Large intestine (tissue), 3 donors: ENCODE results near the gene ATG9A. TPM values are rescaled to one million over a fixed set of nuclear protein-coding genes. Genes with fewer than 3 reads are reported as not detected.
A peak's percentile ranks its signal among the peaks of the same experiment; 100 is the strongest.

Experiments used
- DNase-seq, 2 donors: peaks; one replicate each; pipeline versions ENCODE4 v3.0.0 to v3.0.0-alpha.2; 2013
- H3K27ac ChIP-seq: one replicate; pipeline ENCODE4 v1.5.1; 2013; ENCODE audit warnings: low read length
- H3K27me3 ChIP-seq: 2 replicates; pipeline ENCODE4 v1.6.1; 2013; ENCODE audit warnings: low read length; ENCODE audit not compliant: control insufficient read depth, insufficient read depth
- H3K36me3 ChIP-seq: 2 replicates; pipeline ENCODE4 v1.6.1; 2013; ENCODE audit warnings: low read length; ENCODE audit not compliant: control insufficient read depth, insufficient read depth
- H3K4me1 ChIP-seq: one replicate; pipeline ENCODE4 v1.6.1; 2013; ENCODE audit warnings: low read length; ENCODE audit not compliant: control insufficient read depth, insufficient read depth
- H3K4me3 ChIP-seq: one replicate; pipeline ENCODE4 v1.5.1; 2013; ENCODE audit warnings: low read length
- H3K9me3 ChIP-seq: one replicate; pipeline ENCODE4 v1.6.1; 2013; ENCODE audit warnings: mild to moderate bottlenecking, low read depth, low read length, moderate library complexity; ENCODE audit not compliant: control insufficient read depth
- whole genome bisulfite sequencing: methylation state at CpG from one replicate; pipeline ENCODE4 v1.1.5; 2013; ENCODE audit warnings: low lambda C conversion rate; ENCODE audit not compliant: insufficient coverage; 5-methylcytosine and 5-hydroxymethylcytosine counted together
- polyA plus RNA-seq: library from polyadenylated mRNA; unstranded; fragments of 120-200 nt; gene quantifications from one replicate; pipeline ENCODE4 v1.2.1, GENCODE V29; 2013

Gene ATG9A
- polyA plus RNA-seq, 1 donor, result 41.2 TPM

DNA sequence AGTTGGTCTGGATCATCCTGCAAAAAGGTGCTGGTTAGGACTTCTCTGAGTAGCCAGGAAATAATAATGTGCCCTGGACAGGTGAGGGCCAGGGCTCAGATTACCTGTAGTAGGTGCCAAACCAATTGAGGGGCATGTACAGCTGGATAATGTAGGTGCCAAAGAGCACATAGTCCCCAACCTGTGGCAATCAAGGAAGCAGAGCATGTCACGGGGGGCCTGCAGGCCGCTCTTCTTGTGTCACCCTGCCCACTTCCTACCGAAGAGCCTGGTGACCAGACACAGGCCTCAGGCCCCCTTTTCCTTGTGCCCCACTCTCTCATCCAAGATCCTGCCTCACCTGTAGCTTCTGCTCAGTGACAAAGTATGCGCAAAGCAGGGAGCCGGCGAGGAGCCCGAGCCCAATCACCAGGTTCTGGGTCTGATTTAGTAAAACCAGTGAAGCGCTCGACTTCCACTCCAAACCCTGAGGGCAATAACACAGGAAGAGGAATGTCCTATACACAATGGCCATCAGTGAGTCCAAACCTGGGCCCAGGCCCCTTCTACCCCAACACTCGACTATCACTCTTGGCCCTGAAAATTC is 15.9 kb downstream of the ATG9A start:
- Histone ChIP-seq H3K27me3 (no peaks in the 10 kb centered on the region), H3K4me1 (peaks cover 3% of the 10 kb centered on the region), H3K36me3 (peaks cover 68% of the 10 kb centered on the region), H3K9me3 (no peaks in the 10 kb centered on the region), H3K4me3 (no peak overlapping the region), H3K27ac (no peak overlapping the region)
- no peak for DNase-seq
- 100% methylated on average over 3 of the region's 10 CpGs for WGBS

DNA sequence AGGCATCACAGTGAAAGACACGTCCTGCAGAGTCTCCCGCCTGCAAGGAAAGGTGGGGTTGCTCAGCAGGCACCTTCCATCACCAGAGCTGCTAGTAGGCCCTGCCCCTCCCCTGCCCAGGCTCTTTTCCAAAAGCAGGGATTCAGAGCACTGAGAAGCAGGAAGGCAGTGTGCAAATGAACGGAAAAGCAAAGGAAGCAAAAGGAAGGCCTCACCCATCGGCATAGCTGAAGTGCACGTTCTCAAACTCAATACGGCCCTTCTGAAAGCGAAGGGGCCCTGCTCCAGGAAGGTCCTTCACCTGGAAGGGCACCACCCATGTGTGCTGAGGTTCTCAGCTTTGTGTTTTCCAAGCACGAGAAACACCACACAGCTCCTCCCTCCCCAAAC is 16.4 kb downstream of the ATG9A start:
- H3K4me1 ChIP-seq, result peaks cover 7% of the 10 kb centered on the region
- H3K4me3 ChIP-seq, result no peak overlapping the region
- H3K36me3 ChIP-seq, result peaks cover 74% of the 10 kb centered on the region
- no peaks in the 10 kb centered on the region for H3K27me3 ChIP-seq
- H3K27ac ChIP-seq, result no peak overlapping the region
- no peak for DNase-seq
- no peaks in the 10 kb centered on the region for H3K9me3 ChIP-seq
- 100% methylated on average over 3 of the region's 8 CpGs for WGBS

DNA sequence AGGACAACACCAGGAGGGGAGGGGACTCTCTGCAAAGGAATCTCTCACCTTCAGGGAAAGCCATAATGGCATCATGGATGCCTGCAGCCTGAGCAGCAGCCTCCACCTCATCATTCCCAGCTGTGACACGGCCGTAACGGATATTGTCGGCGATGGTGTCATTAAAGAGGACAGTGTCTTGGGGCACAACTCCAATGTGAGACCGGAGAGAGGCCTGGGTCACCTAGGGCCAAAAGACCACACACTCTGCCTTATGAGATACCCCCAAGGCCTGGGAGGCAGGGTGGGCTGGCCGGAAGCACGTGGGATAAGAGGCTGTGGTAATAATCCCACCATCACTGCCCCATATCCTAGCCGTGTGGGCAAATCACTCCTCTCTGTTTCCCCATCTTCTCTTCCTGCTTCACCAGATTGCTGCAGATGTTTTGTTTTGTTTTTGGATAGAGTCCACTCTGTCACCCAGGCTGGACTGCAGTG is 18.5 kb downstream of the ATG9A start:
- Histone ChIP-seq H3K9me3 (no peaks in the 10 kb centered on the region), H3K36me3 (peaks cover 75% of the 10 kb centered on the region), H3K4me1 (peaks cover 17% of the 10 kb centered on the region), H3K27ac (no peak overlapping the region), H3K4me3 (no peak overlapping the region), H3K27me3 (no peaks in the 10 kb centered on the region)
- no CpG with 5 or more reads among the region's 9 CpGs for WGBS
- no peak for DNase-seq

DNA sequence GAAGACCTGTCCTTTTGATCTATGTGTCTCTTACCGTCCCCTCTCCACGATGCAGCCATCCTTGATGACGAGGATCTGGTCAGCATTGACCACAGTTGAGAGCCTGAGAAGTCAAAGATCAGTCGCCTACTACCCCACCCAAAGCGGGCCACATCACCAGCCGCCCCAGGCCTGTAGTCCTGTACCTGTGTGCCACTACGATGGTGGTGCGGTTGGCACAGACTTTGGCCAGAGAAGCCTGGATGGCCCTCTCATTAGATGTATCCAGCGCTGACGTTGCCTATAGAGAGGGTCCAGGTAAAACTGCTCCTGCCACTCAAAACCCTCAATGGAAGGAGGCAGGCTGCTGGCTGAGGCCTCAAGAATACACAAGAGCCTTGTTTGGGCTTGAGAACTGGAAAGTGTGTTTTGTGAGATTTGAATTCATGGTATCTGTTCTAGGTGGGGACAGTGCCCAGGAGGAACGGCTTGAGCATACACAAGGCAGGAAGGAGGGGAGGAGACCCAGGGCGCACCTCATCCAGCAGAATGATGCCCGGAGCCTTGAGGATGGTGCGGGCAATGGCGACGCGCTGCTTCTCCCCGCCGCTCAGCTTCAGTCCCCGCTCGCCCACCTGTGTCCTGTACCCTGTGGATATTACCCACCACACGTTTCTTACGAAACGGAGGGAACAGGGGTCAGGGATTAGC is 19.1 kb downstream of the ATG9A start:
- Histone ChIP-seq H3K36me3 (peaks cover 70% of the 10 kb centered on the region), H3K27me3 (no peaks in the 10 kb centered on the region), H3K27ac (no peak overlapping the region), H3K9me3 (no peaks in the 10 kb centered on the region), H3K4me3 (no peak overlapping the region), H3K4me1 (peaks cover 19% of the 10 kb centered on the region)
- DNase-seq, result no peak
- no CpG with 5 or more reads among the region's 24 CpGs for WGBS

DNA sequence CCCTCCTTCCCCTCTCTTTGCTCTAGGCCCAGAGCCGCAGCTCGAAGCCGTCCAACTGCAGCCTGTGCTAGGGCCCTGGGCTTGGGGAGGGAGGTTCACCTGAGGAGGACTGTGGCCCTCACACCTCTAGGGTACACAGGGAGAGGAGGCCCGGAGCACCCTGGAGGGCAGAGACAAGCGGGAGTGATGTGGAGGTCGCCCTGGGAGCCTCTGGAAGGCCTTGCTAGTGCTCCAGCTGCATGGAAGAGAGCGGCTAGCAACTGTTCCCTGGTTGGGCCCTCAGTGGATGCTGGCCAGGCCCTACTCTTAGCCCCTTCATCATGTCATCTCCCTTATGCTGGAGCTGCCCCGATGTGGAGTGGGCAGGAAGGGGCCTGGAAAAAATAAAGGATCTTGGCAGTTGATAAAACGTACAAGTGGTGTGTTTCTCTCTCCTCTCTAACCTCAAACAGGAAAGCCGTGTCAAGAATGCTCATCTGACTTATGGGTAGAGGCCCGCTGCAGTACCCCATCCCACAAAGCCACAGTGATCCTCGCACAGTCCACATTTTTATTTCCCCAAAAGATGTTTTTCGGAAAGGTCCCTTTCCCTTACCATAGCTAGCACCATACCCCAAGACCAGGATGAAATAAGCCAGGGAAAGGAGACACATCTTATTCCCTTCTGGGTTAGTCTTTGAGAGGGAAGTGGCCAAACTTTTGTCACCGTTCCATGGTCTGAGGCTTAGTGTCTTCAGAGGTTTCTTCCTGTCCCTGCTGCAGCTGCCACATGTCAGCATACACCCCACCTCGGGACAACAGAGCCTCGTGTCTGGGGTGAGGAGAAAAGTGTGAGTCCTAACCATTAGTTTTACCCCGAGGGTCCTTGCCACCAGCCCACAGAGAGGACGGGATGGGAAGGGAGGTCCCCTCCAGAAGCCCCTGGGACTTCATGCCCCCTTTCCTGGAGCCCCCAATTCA is 19.9 kb downstream of the ATG9A start:
- WGBS, result 87% methylated on average over 3 of the region's 18 CpGs
- DNase-seq, result no peak
- H3K9me3 ChIP-seq, result no peaks in the 10 kb centered on the region
- H3K27me3 ChIP-seq, result no peaks in the 10 kb centered on the region
- peaks cover 65% of the 10 kb centered on the region for H3K36me3 ChIP-seq
- peaks cover 19% of the 10 kb centered on the region for H3K4me1 ChIP-seq
- H3K4me3 ChIP-seq, result no peak overlapping the region
- no peak overlapping the region for H3K27ac ChIP-seq

DNA sequence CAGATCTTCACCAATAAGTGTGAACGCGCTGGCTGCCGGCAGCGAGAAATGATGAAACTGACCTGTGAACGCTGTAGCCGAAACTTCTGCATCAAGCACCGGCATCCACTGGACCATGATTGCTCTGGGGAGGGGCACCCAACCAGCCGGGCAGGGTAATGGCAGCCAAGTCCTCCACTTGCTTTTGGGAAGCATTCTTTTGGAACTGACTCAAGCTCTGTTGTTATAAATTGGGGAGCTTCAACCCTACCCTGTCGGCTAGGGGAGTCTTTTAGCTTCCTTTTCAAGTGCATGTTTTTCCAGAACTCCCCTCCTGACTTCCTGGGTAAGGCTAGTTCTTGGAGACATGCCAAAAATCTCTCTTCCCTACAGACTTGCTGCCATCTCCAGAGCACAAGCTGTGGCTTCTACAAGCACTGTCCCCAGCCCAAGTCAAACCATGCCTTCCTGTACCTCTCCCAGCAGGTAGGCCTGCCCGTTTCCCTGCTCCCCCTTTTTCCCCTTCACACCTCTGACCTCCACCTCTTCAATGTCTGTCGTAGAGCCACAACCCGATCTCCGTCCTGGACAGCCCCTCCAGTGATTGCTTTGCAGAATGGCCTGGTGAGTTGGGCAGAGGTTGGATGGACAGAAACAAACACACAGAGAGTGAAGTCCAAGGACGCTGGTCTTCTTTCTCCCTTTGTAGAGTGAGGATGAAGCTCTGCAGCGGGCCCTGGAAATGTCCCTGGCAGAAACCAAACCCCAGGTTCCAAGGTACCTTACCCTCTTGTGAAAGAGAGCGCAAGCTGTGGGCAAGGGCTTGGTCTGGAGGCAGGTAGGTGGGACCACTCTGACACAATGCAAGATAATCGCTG is 21.3 kb downstream of the ATG9A start:
- Histone ChIP-seq H3K4me3 (no peak overlapping the region), H3K27ac (no peak overlapping the region), H3K27me3 (no peaks in the 10 kb centered on the region), H3K36me3 (peaks cover 51% of the 10 kb centered on the region), H3K9me3 (no peaks in the 10 kb centered on the region), H3K4me1 (peaks cover 19% of the 10 kb centered on the region)
- WGBS, result no CpG with 5 or more reads among the region's 17 CpGs
- no peak for DNase-seq

DNA sequence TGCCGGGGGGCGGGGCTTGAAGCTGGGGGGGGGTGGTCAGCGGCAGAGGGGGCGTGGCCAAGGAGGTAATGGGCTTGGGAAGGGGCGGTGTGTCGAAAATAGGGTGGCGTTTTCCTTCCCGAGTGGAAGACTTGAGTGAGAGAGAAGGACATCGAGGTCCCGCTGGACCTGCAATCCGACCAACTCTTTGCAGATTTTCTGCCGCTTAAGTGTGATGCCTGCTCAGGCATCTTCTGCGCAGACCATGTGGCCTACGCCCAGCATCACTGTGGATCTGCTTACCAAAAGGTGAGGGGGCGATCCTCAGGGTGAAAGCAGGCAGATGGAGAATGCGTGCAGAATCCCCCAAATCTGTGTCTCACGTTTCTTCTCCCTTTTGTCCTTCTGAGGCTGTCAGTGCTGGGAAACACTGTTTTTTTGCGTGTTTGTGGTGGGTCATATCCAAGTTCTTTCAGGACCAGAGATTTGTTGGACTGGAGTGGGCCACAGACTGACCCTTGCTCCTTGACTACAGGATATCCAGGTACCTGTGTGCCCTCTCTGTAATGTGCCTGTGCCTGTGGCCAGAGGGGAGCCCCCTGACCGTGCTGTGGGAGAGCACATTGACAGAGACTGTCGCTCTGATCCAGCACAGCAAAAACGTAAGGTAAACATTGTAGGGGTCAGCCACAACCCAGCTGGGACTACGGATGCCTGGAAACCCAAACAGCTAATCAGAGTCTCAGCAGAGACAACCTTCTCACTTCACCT is 22.1 kb downstream of the ATG9A start:
- Histone ChIP-seq H3K27ac (peak overlapping the region; percentile 98), H3K4me3 (peak overlapping the region; percentile 87), H3K4me1 (peaks cover 19% of the 10 kb centered on the region), H3K27me3 (no peaks in the 10 kb centered on the region), H3K9me3 (no peaks in the 10 kb centered on the region), H3K36me3 (peaks cover 43% of the 10 kb centered on the region)
- no CpG with 5 or more reads among the region's 22 CpGs for WGBS
- no peak for DNase-seq

DNA sequence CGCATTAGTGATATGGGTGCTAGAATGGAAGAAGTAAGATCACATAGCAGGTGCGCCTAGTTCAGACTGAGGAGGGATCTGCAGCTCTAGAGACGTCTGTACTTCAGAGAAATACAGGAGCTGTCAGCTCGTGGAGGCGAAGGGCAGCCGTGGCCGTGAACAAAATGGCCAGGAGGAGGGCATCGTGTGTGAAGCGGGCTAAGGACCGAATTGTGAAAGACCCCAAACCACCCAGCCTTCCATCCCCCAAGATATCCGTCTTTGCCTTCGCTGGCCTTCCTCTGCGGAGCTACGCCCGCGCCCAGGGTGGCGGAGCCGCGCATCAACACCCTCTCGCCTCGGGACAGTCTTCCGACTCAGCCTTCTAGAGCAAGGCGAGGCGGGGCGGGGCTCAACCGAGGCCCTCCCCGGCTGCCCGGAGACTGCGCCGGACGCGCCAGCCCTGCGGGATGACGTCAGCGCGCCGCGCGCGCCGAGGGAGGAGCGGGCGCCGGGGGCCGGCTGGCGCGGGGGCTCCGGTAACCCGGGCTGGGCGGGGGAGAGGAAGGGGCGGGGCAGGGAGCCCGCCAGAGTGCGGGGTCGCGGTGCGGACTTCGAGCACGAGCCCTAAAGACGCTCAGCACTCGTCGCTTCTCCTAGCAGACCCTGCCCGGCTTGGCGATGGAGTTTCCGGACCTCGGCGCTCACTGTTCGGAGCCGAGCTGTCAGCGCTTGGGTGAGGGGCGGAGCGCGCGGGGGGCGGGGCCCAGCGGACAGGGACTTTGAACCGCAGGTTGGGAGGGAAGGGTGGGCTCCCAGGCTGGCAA is 22.9 kb downstream of the ATG9A start, which contains the start of gene ZFAND2B:
TSS of gene ZFAND2B (plus strand) at position 455 of the 806 bp plus-strand sequence. CDS start at position 661, 206 bp downstream.
- Histone ChIP-seq H3K36me3 (peaks cover 40% of the 10 kb centered on the region), H3K27me3 (no peaks in the 10 kb centered on the region), H3K4me1 (peaks cover 19% of the 10 kb centered on the region), H3K4me3 (peak within 1 kb of the TSS; percentile 87), H3K27ac (peak within 1 kb of the TSS; percentile 99), H3K9me3 (no peaks in the 10 kb centered on the region)
- peak; percentile 97 for DNase-seq
- 0% methylated on average over 3 of the region's 76 CpGs for WGBS

DNA sequence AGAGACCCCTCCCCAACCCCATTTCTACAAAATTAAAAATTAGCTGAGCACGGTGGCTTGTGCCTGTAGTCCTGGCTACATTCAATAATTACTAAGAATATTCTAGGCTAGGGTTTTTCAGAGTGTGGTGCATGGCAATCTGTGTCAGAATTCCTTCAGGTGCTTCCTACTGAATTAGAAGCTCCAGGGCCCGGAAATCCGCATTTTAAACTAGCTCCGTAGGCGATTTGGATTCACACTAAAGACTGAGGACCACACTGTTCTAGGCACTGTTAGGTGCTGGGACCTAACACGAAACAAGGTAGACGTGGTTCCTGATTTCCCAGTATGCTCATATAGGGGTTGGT is 23.5 kb downstream of the ATG9A start:
- H3K36me3 ChIP-seq, result peaks cover 34% of the 10 kb centered on the region
- H3K4me3 ChIP-seq, result peak overlapping the region; percentile 87
- H3K27ac ChIP-seq, result peak overlapping the region; percentile 99
- no peak for DNase-seq
- peaks cover 3% of the 10 kb centered on the region for H3K9me3 ChIP-seq
- peaks cover 19% of the 10 kb centered on the region for H3K4me1 ChIP-seq
- no CpG with 5 or more reads among the region's 7 CpGs for WGBS
- H3K27me3 ChIP-seq, result no peaks in the 10 kb centered on the region
